Endodermal cell (in vitro differentiated cells): ENCODE measurements around the gene EPN2. TPM values are rescaled to one million over a fixed set of nuclear protein-coding genes. Genes with fewer than 3 reads are reported as not detected.

ENCODE experiments used
- DNase-seq: peaks from one replicate; pipeline ENCODE4 v3.0.0-alpha.2; 2017
- H3K27ac ChIP-seq: 2 replicates; pipeline ENCODE4 v1.5.1; 2013; ENCODE audit warnings: mild to moderate bottlenecking, low read depth, low read length, moderate library complexity
- H3K27me3 ChIP-seq: 2 replicates; pipeline ENCODE4 v1.6.1; 2013; ENCODE audit warnings: mild to moderate bottlenecking, low read length, moderate library complexity; ENCODE audit not compliant: insufficient read depth, control insufficient read depth, poor library complexity, severe bottlenecking
- H3K36me3 ChIP-seq: 2 replicates; pipeline ENCODE4 v1.7.0; 2013; ENCODE audit warnings: mild to moderate bottlenecking, low read length, moderate library complexity; ENCODE audit not compliant: control insufficient read depth, insufficient read depth
- H3K4me1 ChIP-seq: one replicate; pipeline ENCODE4 v1.7.0; 2013; ENCODE audit warnings: low read length; ENCODE audit not compliant: control insufficient read depth, insufficient read depth
- H3K4me3 ChIP-seq: 2 replicates; pipeline ENCODE4 v1.5.1; 2013; ENCODE audit warnings: mild to moderate bottlenecking, low read length, moderate library complexity
- H3K9ac ChIP-seq: 2 replicates; pipeline ENCODE4 v1.6.1; 2013; ENCODE audit warnings: mild to moderate bottlenecking, low read length, moderate library complexity; ENCODE audit not compliant: poor library complexity, severe bottlenecking; ENCODE audit errors: extremely low read depth
- H3K9me3 ChIP-seq: 2 replicates; pipeline ENCODE4 v1.6.1; 2013; ENCODE audit warnings: mild to moderate bottlenecking, low read length, moderate library complexity; ENCODE audit not compliant: control insufficient read depth
- H3K27ac Mint-ChIP-seq: 2 replicates; pipeline ENCODE4 v1.8.0; 2020; ENCODE audit warnings: mixed read lengths
- H3K27me3 Mint-ChIP-seq: 2 replicates; pipeline ENCODE4 v1.8.0; 2021; ENCODE audit warnings: mild to moderate bottlenecking, mixed read lengths; ENCODE audit not compliant: insufficient read depth
- H3K36me3 Mint-ChIP-seq: 2 replicates; pipeline ENCODE4 v1.8.0; 2020; ENCODE audit warnings: low read depth, mixed read lengths
- H3K4me1 Mint-ChIP-seq: 2 replicates; pipeline ENCODE4 v1.8.0; 2020; ENCODE audit warnings: mixed read lengths
- H3K4me3 Mint-ChIP-seq: 2 replicates; pipeline ENCODE4 v1.8.0; 2020; ENCODE audit warnings: mild to moderate bottlenecking, moderate library complexity, mixed read lengths
- H3K9me3 Mint-ChIP-seq: 2 replicates; pipeline ENCODE4 v1.8.0; 2020; ENCODE audit warnings: mild to moderate bottlenecking, mixed read lengths
- WGBS, 2 experiments: methylation state at CpG; one replicate each; pipeline versions ENCODE4 v1.1.5 to v1.1.7; 2013; ENCODE audit warnings: missing lambda C conversion rate in 2 of 2, mixed read lengths in 1 of 2; ENCODE audit not compliant: insufficient coverage in 1 of 2, insufficient read length in 1 of 2; 5-methylcytosine and 5-hydroxymethylcytosine counted together
- total RNA-seq, 2 donors: library from RNA; stranded (reverse); fragmentation: NEBNext Ultra II Directional in 1 of 2; extraction: Animal tissue kit (Norgen Biotek cat#: 25700) in 1 of 2; gene quantifications; 2 replicates in 1 of 2; 3 replicates in 1 of 2; pipeline ENCODE4 v1.2.1, GENCODE V29; 2021
- TF ChIP-seq, protein P1 (sequence below): fragments of 200-600 bp; sonication (generic); conservative IDR thresholded peaks from 2 replicates; pipeline ENCODE4 v1.5.0; 2021; ENCODE audit warnings: antibody characterized with exemption, mild to moderate bottlenecking

EPN2 gene
- total RNA-seq, 2 donors from 2014 or later = 46.0 to 50.9 TPM

DNA sequence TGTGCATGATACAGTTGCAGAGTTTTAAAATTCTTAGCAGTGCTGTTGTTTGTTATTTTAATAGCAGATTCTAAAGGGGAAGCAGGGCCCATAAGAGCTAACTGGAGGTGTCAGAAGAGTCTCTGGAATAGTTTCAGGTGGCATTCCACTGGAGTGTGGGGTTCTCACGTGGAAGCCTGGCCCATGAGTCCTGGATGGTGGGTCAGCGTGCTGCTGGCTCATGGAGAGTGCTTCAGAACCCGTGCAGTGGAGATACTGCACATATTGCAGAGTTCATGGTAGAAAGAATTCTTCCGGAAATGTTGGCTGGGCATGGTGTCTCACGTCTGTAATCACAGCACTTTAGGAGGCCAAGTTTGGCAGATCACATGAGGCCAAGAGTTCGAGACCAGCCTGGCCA, 81.4 kb downstream of the EPN2 start:
- Histone ChIP-seq H3K27ac (no peak overlapping the region), H3K27me3 (no peaks in the 10 kb centered on the region), H3K9ac (no peak overlapping the region), H3K4me3 (no peak overlapping the region), H3K9me3 (no peaks in the 10 kb centered on the region), H3K36me3 (peaks cover 39% of the 10 kb centered on the region), H3K4me1 (no peaks in the 10 kb centered on the region)
- Mint-ChIP-seq H3K27ac (no peak overlapping the region), H3K27me3 (no peaks in the 10 kb centered on the region), H3K9me3 (no peaks in the 10 kb centered on the region), H3K4me3 (no peak overlapping the region), H3K4me1 (peaks cover 26% of the 10 kb centered on the region), H3K36me3 (peaks cover 33% of the 10 kb centered on the region)
- 94 to 100% methylated on average over 5 to 6 of the region's 6 CpGs for WGBS, 2 experiments
- TF ChIP-seq, protein P1, sequence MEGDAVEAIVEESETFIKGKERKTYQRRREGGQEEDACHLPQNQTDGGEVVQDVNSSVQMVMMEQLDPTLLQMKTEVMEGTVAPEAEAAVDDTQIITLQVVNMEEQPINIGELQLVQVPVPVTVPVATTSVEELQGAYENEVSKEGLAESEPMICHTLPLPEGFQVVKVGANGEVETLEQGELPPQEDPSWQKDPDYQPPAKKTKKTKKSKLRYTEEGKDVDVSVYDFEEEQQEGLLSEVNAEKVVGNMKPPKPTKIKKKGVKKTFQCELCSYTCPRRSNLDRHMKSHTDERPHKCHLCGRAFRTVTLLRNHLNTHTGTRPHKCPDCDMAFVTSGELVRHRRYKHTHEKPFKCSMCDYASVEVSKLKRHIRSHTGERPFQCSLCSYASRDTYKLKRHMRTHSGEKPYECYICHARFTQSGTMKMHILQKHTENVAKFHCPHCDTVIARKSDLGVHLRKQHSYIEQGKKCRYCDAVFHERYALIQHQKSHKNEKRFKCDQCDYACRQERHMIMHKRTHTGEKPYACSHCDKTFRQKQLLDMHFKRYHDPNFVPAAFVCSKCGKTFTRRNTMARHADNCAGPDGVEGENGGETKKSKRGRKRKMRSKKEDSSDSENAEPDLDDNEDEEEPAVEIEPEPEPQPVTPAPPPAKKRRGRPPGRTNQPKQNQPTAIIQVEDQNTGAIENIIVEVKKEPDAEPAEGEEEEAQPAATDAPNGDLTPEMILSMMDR = no peak
- peak; percentile 35 for DNase-seq

DNA sequence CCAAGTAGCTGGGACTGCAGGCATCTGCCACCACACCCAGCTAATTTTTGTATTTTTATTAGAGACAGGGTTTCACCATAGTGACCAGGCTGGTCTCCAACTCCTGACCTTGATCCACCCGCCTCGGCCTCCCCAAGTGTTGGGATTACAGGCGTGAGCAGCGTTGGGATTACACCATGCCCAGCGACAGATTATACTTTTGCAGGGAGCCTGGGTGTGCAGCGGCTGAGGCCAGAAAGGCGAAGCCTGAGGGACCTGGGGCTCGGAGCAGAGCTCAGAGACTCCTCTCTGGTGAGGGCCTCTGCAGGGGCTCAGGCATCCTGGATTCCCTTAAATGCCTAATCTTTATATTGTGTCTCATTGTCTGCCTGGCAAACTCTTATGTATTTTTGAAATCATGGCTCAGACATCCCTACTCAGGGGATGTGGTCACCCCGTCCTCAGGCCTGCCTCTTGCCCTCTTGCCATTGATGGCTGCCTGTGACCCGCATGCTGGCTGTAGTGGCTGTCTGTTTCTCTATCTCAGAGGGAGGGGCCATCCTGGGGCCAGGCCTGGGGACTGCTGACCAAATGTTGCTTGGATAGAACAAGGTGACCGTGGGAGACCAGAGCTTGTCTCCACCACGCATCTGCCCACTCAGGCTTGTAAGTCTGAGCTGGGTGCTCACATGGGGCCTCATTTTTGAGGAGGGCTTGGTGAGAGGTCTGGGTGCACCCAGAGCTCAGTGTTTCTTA, 82.8 kb downstream of the EPN2 start:
- Histone ChIP-seq H3K27ac (no peak overlapping the region), H3K4me1 (no peaks in the 10 kb centered on the region), H3K9ac (no peak overlapping the region), H3K36me3 (peaks cover 36% of the 10 kb centered on the region), H3K27me3 (no peaks in the 10 kb centered on the region), H3K4me3 (no peak overlapping the region), H3K9me3 (peaks cover 3% of the 10 kb centered on the region)
- WGBS, 2 experiments = 90 to 95% methylated on average over 9 to 12 of the region's 12 CpGs
- no peak overlapping the region for H3K4me3 Mint-ChIP-seq
- H3K36me3 Mint-ChIP-seq = peaks cover 35% of the 10 kb centered on the region
- TF ChIP-seq, protein P1 = no peak
- no peak overlapping the region for H3K27ac Mint-ChIP-seq
- peaks cover 3% of the 10 kb centered on the region for H3K9me3 Mint-ChIP-seq
- H3K27me3 Mint-ChIP-seq = no peaks in the 10 kb centered on the region
- H3K4me1 Mint-ChIP-seq = peaks cover 26% of the 10 kb centered on the region
- DNase-seq = peak; percentile 41

DNA sequence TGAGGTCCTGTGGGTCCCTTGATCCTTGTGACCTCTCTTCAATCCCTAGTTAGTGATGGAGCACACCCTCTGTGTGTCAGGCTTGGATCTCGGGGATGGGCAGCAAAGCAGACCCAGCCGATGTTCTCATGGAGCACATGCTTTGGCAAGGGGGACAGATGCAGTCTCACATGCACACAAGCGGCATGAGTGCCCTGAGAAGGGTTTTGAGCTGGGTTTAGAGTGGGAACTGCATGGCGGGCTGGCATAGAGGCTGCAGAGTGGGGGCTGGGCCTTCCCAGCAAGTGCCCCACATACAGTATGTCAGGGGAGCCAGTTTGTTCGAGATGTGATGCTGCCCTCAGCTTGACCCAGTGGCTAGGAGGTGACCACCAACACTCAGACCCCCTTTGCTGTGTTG, 83.7 kb downstream of the EPN2 start:
- Mint-ChIP-seq H3K36me3 (peaks cover 40% of the 10 kb centered on the region), H3K27me3 (no peaks in the 10 kb centered on the region)
- peak; percentile 41 for DNase-seq

More for the DNA sequence above, 83.7 kb downstream of the EPN2 start:
- 95 to 96% methylated on average over 5 of the region's 5 CpGs for WGBS, 2 experiments
- Mint-ChIP-seq H3K4me1 (peaks cover 26% of the 10 kb centered on the region), H3K4me3 (no peak overlapping the region), H3K9me3 (peaks cover 10% of the 10 kb centered on the region), H3K27ac (peak overlapping the region; percentile 6)
- Histone ChIP-seq H3K27ac (no peak overlapping the region), H3K9ac (no peak overlapping the region), H3K27me3 (no peaks in the 10 kb centered on the region), H3K36me3 (peaks cover 39% of the 10 kb centered on the region), H3K4me3 (no peak overlapping the region), H3K9me3 (peaks cover 11% of the 10 kb centered on the region), H3K4me1 (no peaks in the 10 kb centered on the region)
- TF ChIP-seq, protein P1 = no peak
